ENCODE measurements around the gene DBR1.

DBR1 gene, protein sequence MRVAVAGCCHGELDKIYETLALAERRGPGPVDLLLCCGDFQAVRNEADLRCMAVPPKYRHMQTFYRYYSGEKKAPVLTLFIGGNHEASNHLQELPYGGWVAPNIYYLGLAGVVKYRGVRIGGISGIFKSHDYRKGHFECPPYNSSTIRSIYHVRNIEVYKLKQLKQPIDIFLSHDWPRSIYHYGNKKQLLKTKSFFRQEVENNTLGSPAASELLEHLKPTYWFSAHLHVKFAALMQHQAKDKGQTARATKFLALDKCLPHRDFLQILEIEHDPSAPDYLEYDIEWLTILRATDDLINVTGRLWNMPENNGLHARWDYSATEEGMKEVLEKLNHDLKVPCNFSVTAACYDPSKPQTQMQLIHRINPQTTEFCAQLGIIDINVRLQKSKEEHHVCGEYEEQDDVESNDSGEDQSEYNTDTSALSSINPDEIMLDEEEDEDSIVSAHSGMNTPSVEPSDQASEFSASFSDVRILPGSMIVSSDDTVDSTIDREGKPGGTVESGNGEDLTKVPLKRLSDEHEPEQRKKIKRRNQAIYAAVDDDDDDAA

DNA sequence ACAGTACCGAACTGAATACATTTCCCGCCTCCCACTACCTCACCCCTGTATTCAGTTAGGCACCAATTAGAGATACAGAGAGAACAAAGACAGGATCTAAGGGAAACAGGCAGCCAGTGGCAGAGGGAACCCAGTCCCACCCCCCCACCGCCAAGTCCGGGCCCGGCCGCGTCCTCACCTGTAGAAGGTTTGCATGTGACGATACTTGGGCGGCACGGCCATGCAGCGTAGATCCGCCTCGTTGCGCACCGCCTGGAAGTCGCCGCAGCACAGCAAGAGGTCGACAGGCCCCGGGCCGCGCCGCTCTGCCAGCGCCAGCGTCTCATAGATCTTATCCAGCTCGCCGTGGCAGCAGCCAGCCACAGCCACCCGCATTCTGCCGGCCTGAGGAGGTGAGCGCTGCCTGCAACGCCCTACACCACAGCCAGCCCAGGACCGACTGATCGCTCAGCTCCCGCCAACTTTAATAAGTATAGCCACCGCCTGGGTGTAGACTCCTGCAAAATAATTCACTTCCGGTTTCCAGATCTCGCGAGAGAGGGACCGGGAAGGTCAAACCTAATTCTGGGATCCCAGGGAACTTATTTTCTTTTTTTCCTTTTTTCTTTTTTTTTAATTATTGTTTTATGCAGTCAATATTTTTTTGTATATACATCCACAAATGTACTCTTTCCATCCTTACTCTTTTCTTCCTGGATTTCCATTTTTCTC is at the start of gene DBR1:
DBR1 (minus strand) TSS at position 501 of the 711 bp plus-strand sequence; CDS start at position 375, 126 bp downstream.
- DNase-seq, result peak; percentile 66 to 83

DNA sequence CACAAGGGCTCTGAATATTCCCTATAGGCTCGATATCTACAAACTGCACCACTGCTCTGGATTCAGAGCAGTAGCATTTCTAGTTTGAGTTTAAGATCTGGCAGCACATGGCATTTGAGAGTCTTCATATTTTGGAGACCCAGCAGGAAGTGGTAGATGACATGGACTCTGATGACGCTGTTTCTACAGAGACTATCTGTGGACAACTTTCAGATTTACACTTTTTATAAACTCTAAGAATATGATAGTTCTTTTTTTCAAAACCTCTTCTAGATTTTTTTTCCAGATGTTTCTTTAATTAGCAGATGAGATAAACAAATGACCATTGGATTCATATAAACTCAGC is 48.2 kb upstream of the DBR1 start:
- DNase-seq, result no peak

DNA sequence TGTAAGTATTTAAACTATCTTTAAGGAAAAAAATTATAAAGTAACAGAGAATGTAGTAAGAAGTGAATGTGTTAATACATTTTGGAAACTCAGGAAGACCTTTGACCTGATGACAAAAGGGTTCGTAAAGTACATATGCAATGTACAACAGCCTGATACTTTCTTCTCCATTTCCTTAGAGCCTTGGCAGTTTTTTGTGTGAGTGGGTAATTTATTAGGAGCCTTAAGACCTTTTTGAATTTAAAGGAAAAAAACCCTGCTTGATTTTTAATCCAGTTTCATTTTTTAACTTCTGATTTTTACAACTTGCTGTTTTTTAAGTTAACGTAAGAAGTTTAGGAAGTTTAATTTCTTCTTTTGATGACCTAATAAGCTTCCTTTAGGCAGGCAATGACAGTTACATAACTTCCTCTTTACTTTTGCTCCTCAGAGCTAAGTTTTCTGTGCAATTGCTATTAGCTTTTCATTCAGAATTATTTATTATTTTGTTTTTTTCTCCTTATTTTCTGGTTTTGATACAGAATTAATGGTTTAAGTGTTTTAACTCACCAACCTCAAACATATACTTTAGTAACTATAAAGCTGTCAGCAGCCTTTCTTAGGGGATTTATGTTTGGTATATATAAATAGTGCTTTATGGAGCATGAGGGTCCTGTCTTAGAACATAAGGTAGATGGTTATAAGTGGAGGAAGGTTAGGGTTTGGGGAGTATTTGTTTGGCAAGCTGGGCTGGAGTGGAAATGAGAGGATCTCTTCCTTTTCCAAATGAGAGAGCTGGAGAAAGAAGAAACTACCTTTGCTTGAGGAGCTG is 47.6 kb upstream of the DBR1 start:
- no peak for DNase-seq

DNA sequence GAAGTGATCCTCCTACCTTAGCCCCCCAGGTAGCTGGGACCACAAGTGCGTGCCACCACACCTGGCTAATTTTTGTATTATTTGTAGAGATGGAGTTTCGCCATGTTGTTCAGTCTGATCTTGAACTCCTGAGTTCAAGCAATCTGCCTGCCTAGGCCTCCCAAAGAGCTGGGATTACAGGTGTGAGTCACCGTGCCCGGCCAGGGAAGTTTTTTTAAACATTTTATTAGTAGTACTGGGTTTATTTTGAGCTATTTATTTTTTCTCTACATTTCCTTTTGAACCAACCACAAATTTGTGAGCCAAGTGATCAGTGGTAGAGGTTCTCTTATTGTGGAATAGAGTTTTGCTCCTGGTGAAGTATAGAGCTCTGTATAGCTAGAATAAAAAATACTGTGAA is 46.1 kb upstream of the DBR1 start:
- no peak for DNase-seq

DNA sequence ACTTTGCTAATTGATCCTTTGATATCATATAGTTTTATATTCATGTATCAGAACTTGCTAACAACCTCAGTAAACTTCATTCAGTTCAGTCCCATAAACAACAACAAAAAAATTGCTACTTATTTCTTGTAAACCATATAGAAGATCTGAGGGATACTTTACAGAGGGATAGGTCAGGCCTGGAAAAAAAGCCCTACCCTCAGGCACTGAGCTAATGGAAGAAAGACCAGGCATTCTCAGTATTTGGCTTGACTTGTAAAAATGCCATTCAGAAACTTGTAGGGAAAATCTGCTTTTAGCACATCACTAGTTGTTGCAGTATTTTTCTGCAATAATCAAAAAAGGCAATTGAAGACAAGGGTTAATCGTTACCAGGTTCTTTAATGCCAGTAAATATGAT is 45.5 kb upstream of the DBR1 start:
- no peak for DNase-seq

DNA sequence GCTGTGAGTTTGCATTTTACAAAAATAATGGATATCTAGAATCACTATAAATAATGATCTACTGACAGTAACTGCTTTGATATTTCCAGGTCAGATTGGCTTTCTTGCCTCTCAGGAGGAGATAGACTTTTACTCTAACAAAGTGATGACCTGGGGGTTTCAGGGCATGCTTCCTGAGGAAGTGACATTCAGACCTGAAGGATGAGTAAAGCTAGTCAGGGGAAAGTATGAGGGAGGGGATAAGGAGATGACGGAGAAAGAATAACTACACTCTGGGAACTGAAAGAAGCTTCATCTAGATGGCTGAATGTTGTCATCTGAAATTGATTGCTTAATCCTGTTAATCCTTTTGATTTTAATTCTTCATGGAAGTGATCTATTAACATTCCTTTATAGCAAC is 44.5 kb upstream of the DBR1 start:
- DNase-seq, result no peak

DNA sequence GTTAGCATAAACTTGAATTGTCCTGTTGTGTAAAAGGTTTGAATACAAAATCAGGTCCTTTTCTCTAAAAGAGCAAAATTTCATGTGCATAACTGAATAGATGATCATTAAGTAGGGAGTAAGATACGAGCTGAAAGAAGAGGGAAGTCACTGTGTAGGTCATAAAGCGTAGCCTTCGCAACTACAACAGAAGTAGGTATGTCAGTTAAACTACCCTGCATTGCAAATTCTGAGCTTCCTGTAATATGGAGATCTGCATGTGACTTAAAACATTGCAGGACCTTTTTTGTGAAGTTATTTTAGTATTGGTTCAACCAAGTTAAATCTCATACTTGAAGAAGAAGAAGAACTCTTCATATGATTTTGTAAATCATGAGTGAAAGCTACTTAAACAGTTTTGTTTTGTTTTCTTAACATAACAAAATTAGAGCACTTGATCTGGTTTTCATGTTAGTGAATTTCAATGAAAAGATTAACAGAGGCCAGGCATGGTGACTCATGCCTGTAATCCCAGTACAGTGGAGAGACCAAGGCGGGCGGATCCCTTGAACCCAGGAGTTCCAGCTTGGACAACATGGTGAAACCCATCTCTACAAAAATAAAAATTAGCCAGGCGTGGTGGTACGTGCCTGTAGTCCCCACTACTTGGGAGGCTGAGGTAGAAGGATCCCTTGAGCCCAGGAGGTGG is 38.8 kb upstream of the DBR1 start:
- DNase-seq, result no peak

DNA sequence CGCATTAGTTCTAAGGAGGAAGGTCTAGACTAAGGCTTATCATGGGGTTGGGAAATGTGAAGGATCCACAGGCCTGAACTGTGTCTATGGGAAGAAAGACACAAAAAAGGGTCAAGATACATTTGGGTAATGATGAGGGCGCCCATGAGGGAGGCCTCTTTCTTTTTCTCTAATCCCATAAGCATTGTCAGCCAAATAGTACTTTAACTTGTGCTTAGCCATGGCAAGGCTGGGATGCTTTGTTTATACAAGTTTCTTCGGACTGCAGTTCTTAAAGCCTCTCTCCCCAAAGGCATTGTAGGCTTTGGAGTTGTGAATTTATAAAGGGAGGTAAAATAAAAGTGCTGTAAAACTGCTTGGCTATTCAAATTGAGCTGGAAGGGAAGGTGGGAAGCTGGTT is 35.8 kb upstream of the DBR1 start:
- DNase-seq, result no peak

DNA sequence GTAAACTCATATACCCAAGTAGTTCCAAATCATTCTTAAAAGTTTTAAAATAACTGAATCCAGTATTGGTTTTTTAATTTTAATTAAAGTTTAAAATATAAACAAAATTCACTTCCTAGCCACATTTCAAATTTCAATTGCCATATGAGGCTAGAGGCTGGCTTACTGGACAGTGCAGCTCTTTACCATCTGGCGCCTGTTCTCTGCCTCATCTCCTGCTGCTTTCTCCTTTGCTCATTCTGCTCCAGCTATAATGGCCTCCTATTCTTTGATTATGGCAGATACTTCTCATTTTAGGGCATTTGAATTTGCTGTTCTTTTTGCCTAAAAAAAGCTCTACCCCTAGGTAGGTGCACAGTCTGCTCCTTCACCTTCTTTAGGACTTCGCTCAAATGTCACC is 31.5 kb upstream of the DBR1 start:
- no peak for DNase-seq

DNA sequence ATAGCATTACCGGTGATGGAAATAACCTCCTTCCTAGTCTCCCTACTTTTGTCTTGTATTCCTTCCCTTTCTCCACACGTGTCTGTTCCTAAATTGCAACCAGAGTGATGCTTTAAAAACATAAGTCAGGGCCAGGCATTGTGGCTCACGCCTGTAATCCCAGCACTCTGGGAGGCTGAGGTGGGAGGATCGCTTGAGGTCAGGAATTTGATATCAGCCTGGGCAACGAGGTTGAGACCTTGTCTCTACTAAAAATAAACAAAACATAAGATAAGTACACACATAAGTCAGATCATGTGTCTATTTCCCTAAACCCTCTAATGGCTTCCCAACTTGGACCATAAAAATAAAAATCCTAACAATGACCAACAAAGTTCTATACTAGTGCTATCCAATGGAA is 30.8 kb upstream of the DBR1 start:
- DNase-seq, result no peak

DNA sequence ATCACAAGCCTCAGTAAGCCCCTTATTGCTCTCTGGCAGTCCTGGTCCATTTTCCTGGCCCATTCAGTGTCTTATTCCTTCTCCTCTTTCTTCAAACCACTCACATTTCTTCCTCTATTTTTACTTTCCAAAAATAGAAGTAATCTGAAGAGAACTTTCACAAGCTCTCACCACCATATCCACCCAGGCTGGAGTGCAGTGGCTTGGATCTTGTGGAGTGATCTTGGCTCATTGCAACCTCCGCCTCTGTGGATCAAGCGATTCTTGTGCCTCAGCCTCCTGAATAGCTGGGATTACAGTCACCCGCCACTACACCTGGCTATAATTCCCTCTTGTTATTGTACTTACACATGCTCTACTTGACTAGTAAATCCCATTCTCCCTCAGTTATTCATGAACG is 29.2 kb upstream of the DBR1 start:
- DNase-seq, result no peak

DNA sequence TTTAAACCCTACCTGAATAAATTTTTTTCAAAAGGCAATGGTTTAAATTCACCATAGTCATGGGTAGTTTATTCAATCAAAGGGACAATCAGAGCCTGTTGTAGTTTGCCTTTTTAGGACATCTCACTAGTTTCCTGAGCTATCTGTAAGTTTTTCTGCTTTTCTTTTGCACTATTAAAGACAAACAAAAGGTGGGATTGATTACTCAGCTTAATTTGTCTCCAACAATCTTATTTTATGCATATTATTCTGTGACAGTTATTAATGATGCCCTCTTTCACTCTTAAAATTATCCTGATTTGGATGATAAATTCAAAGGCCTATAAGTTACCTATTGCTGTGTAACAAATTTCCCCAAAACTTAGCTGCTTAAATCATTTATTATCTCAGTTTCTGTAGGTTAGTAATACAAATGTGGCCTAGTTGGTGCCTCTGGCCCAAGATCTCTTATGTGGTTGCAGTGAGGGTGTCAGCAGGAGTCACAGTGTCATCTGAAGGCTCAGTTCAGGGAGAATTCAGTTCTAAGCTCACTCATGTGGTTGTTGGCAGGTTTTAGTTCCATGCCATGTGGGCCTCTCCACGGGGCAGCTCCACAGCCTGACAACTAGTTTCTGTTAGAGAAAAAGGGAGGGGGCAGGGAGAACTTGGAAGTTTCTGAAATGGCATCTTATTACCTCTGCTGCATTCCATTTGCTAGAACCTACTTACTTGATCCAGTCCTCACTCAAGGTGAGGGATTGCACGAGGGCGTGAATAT is 28.4 kb upstream of the DBR1 start:
- DNase-seq, result no peak

DNA sequence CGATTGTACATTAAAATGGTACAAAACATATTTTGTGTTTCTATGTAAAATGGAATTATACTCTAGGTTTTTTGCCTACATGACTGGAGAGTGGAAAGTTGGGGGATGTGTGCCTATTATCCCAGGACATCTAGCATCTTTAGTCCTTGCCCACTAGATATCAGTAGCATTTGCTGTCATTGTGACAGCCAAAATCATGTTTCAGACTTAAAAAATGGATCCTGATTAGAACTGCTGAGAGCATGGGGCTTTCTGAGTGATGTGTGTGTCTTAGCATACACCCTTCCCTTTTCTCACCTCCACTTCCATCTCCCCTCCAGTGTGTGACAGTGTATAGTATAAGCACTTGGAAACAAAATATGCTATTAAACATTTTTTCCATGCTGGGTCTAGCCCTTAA is 25.7 kb upstream of the DBR1 start:
- no peak for DNase-seq

DNA sequence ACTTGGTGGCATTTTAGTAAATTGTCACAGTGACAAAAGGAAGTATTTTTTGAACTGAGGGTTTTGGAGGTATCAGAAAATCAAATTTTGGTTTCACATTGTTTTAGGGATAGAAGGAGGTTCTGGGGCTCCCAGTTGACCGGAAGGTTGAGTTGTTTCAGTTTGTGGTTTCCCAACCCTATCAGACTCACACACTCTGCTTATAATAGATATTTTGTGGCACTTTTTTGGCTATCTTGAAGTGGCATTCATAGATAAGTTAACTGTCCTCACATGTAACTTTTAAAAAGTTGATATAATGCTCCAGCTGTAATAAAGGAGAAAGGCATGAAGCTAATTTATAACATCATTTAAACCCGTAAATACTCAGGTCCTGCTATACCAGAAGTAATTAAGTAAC is 25.1 kb upstream of the DBR1 start:
- no peak for DNase-seq

DNA sequence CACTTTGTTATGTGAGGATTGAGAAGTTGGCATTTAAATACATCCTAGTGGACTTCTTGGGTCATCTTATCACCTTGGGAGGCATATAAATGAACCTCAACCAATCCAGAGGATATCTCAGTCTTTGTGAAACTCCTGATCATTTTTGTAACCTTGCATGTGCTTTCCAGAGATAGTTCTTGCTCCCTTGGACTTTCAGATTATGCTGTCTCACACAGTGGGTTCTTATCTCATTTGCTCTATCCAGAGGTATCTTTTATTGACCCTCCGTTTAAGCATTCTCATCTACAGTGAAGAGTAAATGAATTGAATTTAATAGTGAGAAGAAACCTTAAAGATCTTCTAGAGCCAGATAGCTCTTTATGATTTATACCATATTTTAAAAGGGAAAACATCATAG is 22.8 kb upstream of the DBR1 start:
- no peak for DNase-seq

DNA sequence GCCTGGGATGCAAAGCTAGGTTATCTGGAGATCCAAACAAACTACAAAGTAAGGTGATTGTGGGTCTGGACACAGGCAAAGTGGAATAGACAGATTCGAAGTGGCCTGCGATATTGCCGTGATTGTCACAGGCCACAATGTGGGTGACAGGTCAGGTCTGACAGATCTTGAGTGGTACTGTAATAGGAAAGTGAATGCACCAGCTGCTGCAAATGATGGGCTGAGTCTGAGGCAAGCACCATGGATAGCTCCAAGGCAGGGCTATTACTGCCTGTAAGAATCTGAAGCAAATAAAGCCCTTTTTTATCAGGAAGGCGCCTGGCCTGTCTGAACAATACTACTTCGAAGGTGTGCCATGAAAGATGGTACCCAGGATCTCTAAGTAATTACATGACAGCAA is 22.3 kb upstream of the DBR1 start:
- no peak for DNase-seq

DNA sequence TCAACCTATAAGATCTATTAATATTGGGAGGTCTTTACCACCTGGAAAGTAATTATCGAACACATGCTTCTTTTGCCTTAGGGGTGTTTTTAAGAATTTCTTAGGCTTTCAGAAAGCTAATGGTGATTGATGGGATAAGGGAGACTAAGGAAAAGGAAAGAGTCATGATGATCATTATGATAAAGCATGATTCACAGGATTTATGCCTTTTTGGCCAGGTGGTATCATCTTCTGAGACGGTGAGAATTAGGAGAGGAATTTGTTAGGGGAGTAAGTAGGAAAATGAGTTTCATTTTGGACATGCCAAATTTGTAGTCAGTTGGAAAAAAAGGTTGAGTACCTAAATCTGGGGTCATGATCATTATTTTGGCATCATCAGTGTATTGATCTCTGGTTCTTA is 21.3 kb upstream of the DBR1 start:
- DNase-seq, result no peak

DNA sequence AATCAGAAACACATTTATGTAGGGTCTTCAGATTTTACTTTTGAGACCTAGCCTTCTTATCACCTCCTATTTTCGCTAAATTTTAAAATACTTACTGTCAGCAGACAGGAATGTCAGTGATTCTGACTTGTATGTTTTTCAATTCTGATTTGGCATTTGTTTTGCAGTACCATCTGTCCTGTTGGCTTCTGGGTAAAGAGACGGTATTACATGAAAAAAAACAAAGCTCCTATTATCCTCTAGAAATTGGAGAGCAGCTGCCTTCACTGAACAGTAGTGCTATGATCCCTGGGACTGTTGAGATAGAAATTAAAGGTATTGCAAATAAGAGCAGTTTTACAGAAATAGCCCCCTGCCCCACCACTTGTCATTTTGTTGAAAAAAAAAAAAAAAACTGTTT is 20.8 kb upstream of the DBR1 start:
- no peak for DNase-seq

DNA sequence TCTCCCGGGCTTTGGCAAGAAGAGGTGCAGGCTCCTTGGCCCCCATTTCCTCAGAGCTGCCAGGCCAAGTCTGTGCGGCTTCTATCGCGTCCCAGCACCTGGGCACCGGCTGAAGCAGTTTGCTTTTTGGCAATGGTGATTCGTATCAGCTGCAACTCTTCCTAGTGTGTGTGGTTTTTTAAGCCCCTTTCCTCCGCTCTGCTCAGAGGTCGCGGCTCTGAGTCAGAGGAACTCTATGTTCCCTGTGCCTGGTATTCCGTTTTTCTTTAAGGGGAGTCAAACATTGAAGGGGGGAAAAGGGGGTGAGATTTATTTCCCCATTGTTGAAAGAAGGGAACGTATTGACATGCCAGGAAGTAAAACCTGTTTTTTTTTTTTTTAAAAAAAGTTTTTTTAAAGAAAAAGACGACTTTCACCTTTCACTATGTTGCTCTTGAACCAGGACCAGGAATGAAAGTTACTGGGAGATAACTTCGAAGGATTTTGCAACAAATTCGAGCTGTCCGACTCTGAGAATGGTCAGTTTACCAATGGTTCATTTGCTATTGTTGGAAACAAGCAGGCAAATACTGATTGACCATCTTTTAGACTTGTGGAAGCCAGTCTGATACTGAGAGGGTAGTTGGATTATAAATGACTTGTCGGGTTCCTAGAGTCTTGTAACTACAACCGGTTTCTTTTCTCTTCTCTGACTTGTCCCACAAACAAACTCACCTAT is 13.5 kb upstream of the DBR1 start:
- peak in 1 of 2 experiments; percentile 55 for DNase-seq

DNA sequence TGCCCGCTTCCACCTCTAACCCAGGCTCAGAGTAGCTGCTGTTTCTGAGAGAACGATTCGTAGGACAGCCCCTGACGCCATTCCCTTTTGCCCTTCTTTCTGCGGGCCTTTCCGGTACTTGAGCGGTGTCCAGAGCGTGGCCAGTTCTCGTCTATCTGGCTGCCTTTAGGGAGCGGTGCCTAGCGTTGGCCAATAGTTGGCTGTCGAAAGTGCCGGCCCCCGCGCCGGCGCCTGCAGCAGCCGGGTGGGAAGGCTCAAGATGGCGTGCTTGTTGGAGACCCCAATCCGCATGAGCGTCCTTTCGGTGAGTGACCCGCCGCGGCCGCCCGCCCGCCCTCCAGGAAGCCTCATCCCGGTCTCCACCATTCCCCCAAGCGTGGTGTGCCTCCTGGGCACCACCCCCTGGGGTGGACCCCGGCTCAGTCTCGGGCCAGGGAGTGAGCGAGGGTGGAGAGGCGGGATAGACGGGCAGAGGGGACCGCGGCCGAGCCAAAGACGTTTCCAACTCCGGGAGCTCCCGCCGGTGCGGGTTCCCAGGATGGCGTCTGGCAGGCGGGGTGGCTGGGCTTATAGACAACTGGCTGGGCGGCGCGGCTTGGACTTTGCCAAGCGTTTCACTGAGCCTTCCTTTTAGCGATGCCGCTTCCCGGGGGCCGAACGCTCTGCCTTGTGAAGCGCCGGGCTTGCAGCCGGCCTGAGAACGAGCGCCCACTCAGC is 12.7 kb upstream of the DBR1 start, which contains the start of gene ARMC8:
ARMC8 (plus strand) TSS at position 6 of the 717 bp plus-strand sequence; CDS start at position 260, 254 bp downstream.
- peak; percentile 8 to 55 for DNase-seq
